Loucy (cell line): ENCODE data around the gene ZNG1F.
"Not testable (repeated sequence)": the region's sequence is repeated elsewhere in the genome, so short reads cannot be mapped to it uniquely, and the experiment has no call there.

Source experiments
- EZH2phosphoT487 ChIP-seq: fragments of 200-600 bp; IDR thresholded peaks from 2 replicates; pipeline ENCODE4 v1.6.1; 2018; ENCODE audit warnings: antibody characterized with exemption, mild to moderate bottlenecking, moderate library complexity, borderline replicate concordance
- TF ChIP-seq, protein P1 (sequence below): fragments of 200-600 bp; sonication (generic); conservative IDR thresholded peaks from 2 replicates; pipeline ENCODE4 v1.5.1; 2014; ENCODE audit warnings: mild to moderate bottlenecking, antibody characterized with exemption, low read length

DNA sequence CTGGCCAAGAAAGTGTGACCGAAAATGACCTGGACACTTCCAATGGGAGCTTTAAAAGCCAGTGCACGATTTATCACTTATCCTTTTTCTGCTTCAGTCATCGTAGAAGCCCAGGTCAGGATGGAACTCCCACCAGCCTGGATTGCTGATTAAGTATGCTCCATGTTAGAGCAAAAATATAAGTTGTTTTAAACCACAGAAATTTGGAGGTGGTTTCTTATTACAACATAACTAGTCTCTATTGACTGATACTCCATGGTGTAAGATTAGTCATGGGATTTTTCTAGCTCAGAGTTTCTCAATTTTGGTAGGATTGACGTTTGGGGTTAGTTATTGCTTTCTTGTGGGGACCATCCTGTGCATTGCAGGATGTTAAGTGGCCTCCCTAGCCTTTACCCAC, 90.4 kb downstream of the ZNG1F start:
- TF ChIP-seq, protein P1, sequence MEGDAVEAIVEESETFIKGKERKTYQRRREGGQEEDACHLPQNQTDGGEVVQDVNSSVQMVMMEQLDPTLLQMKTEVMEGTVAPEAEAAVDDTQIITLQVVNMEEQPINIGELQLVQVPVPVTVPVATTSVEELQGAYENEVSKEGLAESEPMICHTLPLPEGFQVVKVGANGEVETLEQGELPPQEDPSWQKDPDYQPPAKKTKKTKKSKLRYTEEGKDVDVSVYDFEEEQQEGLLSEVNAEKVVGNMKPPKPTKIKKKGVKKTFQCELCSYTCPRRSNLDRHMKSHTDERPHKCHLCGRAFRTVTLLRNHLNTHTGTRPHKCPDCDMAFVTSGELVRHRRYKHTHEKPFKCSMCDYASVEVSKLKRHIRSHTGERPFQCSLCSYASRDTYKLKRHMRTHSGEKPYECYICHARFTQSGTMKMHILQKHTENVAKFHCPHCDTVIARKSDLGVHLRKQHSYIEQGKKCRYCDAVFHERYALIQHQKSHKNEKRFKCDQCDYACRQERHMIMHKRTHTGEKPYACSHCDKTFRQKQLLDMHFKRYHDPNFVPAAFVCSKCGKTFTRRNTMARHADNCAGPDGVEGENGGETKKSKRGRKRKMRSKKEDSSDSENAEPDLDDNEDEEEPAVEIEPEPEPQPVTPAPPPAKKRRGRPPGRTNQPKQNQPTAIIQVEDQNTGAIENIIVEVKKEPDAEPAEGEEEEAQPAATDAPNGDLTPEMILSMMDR = not testable (repeated sequence)
- TF ChIP-seq EZH2phosphoT487 = not testable (repeated sequence)
